GM18526 (cell line): ENCODE measurements around the gene GTF2H3.

Experiments
- POLR2A ChIP-seq: IDR thresholded peaks from 3 replicates; pipeline ENCODE4 v1.6.1; 2011; ENCODE audit not compliant: insufficient read length; ENCODE audit errors: extremely low read depth

The GTF2H3 gene

DNA sequence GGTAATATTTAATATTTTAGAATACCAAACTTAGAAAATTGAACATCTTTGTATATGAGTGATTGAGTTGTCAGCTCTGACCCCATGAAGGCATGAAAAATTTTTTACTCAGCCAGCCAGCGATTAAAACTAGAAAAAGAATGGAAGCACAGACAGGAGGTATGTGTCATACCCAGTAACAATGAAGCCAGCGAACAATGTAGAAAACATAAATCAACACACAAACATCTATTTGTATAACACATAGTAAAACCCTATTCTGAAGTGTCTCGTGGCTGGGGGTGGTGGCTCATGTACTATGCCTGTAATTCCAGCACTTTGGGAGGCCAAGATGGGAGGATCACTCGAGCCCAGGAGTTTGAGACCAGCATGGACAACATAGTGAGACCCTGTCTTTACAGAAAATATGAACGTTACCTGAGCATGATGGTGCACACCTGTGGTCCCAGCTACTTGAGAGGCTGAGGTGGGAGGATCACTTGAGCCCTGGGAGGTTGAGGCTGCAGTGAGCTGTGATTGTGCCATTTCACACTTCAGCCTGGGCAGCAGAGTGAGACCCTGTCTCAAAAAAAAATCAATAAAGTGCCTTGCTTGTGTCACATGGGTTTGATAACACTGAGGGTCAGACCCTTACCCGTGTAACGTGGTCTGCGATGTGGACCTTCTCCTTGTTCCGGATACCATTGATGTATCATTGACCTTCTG is 43.1 kb downstream of the GTF2H3 start:
- no peak for TF ChIP-seq POLR2A

GRCh38 chr12:123678981-123679380 is 45.4 kb downstream of the GTF2H3 start:
- TF ChIP-seq POLR2A = no peak

DNA sequence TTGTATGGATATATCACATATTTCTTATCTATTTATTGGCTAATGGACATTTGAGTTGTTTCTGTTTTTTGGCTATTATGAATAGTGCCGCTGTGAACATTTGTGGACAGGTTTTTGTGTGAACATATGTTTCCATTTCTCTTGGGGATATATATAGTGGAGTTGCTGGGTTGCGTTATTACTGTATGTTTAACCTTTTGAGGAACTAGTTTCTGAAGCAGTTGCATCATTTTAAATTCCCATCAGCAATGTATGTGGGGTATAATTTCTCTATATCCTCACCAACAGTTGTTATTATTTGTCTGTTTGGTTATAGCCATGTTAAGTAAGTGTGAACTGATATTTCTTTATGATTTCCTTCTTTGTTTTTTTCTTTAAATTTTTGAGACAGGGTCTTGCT is 48.0 kb downstream of the GTF2H3 start:
- no peak for TF ChIP-seq POLR2A

DNA sequence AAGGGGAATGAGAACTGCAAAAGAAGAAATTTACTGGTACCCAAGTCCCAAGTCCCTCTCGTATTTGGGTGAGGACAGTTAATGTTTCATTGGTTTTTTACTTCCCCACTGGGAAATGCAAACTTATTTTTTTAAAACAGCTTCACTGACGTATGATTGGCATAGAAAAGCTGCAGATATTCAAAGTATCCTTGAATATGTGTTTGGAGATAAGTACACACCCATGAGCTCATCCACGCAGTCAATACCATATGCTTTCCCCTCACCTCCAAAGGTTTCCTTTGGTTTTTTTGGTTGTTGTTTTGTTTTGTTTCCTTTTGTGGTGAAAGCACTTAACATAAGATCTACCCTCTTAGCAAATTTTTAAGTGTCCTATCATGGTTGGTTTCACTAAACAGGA is 50.3 kb downstream of the GTF2H3 start:
- TF ChIP-seq POLR2A = no peak

- no peak for TF ChIP-seq POLR2A
Observed at GRCh38 chr12:123686636-123687190, 53.1 kb downstream of the GTF2H3 start.

DNA sequence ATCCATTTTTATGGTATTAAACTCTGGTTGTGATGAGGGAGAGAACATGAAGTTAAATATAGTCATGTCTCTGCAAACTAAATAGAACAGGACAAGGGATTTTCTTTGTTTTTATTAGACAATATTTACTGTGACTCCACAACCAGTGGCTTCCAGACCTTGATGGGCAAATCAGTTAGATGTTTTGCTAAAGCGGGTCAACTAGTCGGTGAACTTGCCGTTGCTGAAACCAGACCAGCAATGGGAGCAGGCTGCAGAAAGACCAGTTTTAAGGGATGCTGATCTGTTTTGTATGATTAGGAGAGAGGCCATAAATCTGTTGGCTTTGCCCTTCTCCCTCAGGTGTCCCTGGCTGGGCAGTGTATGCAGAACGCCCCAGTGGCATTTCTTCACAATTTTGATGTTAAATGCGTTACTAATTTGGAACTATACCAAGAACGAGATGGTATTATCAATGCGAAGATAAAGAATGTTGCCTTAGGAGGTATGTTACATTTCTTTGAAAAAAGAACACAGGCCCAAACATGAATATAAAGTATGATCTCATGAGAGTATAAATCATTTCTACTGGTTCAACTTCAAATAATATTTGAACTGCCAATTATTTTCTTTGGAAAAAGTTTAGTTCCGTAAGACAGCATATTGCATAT is 56.7 kb downstream of the GTF2H3 start:
- no peak for TF ChIP-seq POLR2A

DNA sequence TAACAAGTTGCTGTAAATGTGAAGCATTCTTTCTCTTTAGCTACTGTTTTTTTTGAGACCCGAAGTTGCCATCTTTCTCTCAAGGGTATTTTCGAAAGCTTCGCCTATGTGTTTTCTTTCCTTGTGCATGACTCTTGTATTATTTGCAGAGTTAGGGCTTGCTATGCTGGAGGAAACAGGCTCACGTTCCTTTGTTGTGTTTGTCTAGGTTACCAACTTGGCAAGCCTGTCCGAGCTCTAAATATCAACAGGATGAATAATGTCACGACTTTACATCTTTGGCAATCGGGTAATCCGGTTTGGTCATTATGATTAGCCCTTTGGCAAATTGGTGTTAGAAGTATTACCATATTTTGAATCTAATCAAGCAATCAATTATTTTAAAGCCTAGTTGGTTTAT is 62.6 kb downstream of the GTF2H3 start:
- TF ChIP-seq POLR2A = no peak

DNA sequence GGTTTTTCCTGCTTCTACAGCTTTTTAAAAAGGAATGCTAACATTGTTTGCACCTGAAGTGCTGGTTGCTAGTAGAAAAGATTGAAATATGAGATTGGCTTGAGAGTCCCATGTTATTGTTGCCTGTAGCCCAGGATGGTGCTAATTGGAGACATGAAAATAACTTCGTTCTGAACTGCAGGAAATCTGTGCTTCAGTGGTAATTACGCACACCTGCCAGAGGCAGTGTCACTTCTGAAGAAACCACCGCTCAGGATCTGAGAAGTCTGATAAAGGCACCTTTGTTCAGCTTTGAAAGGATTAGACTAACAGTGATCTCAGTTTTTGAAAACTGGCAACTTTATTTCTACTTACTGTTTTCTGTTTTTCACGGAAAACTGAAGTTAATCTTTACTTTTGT is 63.0 kb downstream of the GTF2H3 start:
- no peak for TF ChIP-seq POLR2A

- TF ChIP-seq POLR2A = no peak
Observed at GRCh38 chr12:123705935-123706334, 72.3 kb downstream of the GTF2H3 start.

DNA sequence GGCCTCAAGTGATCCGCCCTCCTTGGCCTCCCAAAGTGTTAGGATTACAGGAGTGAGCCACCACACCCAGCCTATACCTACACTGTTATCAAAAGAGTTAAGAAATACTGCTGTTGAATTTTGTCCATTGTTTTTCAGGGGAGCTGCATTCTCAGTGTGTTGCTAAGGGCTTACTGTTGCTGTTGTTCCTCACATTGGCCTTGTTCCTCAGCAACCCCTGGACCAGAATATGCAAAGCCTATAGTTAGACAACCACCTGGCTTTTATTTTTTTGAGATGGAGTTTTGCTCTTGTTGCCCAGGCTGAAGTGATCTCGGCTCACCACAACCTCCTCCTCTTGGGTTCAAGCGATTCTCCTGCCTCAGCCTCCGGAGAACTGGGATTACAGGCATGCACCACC is 73.8 kb downstream of the GTF2H3 start:
- TF ChIP-seq POLR2A = no peak
